GM08714 (cell line): ENCODE results near the gene ARL6IP1.
A peak's percentile ranks its signal among the peaks of the same experiment; 100 is the strongest.

Source experiments
- H3K4me3 ChIP-seq: fragments of 200-500 bp; sonication (Bioruptor generic); 2 replicates; pipeline ENCODE4 v1.5.1; 2014; ENCODE audit warnings: mild to moderate bottlenecking, low read length, inconsistent platforms
- ZNF274 ChIP-seq: IDR thresholded peaks from 2 replicates; pipeline ENCODE4 v1.6.1; 2012; ENCODE audit warnings: mild to moderate bottlenecking, low read depth, low read length

ARL6IP1 gene

DNA sequence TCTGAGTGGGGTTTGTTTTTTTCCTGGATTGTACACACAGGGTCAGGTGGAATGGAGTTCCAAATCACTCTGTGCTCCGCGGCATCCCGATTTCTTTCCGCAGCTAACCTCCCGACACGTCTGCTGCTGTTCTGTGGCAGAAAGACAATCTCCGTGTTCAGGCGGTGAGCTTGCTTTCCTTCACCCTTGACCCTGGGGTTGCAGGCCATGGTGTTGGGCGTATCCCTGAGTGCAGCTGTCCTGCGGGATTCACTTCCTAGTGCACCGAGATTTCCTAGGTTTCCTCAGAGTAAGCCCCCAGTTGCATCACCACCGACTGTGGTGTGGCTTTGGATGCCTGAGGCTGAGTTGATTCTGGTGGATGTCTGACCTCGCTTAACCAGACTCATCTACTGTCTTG, 7.8 kb upstream of the ARL6IP1 start:
- TF ChIP-seq ZNF274, result no peak
- no peak overlapping the region for H3K4me3 ChIP-seq

GRCh38 chr16:18805257-18805773, 4.0 kb upstream of the ARL6IP1 start:
- H3K4me3 ChIP-seq, result no peak overlapping the region
- no peak for TF ChIP-seq ZNF274

DNA sequence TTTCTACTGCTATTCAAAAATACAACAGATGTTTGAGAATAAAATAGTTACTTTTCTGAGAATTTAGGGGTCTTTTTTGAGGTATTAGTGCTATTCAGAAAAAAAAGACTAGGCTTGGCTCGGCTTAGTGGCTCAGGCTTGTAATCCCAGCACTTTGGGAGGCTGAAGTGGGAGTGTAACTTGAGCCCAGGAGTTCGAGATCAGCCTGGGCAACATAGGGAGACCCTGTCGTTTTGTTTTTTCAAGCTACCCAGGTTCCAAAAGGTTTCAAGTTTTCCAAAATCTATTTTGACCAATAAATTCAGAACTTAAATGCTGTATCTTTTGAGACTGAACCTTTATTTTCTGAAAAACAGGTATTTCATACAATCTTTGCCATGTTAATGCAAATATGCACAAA, 3.2 kb upstream of the ARL6IP1 start:
- no peak for TF ChIP-seq ZNF274
- H3K4me3 ChIP-seq, result no peak overlapping the region

DNA sequence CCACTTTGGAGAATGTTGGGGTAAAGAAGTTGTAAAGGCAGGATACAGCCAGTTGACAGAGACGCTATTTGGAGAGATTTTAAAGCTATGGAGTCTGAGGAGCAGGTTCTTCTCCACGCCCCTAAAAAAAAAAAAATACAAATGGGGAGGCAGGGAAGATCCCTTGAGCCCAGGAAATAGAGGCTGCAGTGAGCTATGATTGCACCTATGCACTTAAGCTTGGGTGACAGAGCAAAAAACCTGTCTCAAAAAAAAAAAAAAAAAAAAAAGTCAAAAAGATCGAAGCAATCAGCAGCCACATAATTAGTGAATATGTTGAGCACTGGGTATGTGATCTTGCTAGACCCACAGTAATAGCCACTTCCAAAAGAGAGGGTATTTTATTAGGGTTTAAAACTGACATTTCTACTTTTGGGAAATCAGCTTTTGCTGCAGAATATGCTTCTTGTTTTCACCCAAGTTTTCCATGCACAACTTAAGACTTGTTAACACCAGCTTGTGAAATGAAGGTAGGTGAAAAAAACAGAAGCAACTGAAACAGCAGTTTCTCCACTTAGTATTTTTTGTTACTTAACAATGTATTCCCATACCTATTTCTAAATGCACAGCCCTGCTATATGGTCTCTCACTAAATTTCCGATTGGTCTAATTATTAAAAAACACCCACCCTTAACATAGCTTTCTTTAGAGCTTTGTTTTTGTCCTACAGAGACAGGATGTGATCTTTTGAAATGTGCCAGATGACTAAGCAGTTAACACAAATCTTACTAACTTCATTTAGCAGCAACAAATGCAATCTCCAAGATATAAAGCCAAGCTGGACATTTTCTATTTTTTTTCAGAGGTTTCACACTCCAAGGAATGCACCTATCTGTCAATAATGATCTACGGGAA, 2.5 kb upstream of the ARL6IP1 start:
- no peak for TF ChIP-seq ZNF274
- H3K4me3 ChIP-seq, result no peak overlapping the region

GRCh38 chr16:18802767-18803343, 1.5 kb upstream of the ARL6IP1 start:
- no peak overlapping the region for H3K4me3 ChIP-seq
- TF ChIP-seq ZNF274, result no peak

DNA sequence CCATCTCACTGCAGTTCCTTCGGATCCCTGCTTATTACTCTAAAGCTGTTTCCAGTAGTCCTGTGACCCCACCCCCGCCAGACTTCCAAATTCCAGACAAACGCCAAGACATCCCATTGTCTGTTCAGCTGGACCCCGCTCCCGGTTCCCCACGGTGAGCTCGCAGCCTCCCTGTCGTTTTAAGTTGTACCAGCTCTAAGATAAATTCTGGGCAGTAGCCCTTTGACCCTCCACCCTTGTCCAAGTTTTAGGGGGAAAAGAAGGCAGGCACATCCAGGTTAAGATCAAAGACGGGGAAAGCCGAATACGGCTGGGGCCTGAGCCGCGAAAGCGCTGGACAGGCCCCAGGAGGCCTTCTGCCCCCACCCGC, 589 bp downstream of the ARL6IP1 start:
- peak overlapping the region; percentile 75 for H3K4me3 ChIP-seq
- no peak for TF ChIP-seq ZNF274

GRCh38 chr16:18800293-18800692, 1.1 kb downstream of the ARL6IP1 start:
- TF ChIP-seq ZNF274, result no peak
- peak overlapping the region; percentile 75 for H3K4me3 ChIP-seq

- peak overlapping the region; percentile 75 for H3K4me3 ChIP-seq
- no peak for TF ChIP-seq ZNF274
These were observed 1.8 kb downstream of the ARL6IP1 start for GRCh38 chr16:18799500-18799899.

DNA sequence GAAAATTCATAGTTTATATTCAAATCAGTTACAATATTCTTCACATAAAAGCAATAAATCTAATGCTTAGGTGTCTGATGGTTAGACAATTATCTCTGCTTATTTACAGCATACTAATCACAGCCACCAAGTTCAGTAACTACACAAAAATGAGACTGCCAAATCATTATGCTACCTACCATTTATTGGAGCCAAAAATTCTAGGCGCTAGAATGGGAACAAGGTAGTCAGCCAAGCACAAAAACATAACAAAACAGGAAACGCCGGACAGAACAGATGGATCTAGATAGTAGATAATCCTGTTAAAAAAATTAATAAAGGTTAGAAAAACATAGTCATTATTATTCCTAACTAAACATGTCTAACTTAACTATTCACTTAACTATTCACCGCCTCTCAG, 3.6 kb downstream of the ARL6IP1 start:
- TF ChIP-seq ZNF274, result no peak

GRCh38 chr16:18796377-18796776, 5.0 kb downstream of the ARL6IP1 start:
- no peak for TF ChIP-seq ZNF274

More for the DNA sequence above, 3.6 kb downstream of the ARL6IP1 start:
- no peak overlapping the region for H3K4me3 ChIP-seq

GRCh38 chr16:18792836-18793433, 8.4 kb downstream of the ARL6IP1 start:
- no peak for TF ChIP-seq ZNF274
- H3K4me3 ChIP-seq, result no peak overlapping the region

More at GRCh38 chr16:18796377-18796776, 5.0 kb downstream of the ARL6IP1 start:
- H3K4me3 ChIP-seq, result no peak overlapping the region

- peak within 1 kb of the TSS; percentile 100 for H3K4me3 ChIP-seq
- TF ChIP-seq ZNF274, result no peak
These were observed 11.3 kb downstream of the ARL6IP1 start, which contains the start of gene RPS15A for GRCh38 chr16:18789850-18790706. Gene RPS15A, minus strand, starts transcription at chr16:18790334. Its CDS starts 1,221 bp downstream, at chr16:18789113.

DNA sequence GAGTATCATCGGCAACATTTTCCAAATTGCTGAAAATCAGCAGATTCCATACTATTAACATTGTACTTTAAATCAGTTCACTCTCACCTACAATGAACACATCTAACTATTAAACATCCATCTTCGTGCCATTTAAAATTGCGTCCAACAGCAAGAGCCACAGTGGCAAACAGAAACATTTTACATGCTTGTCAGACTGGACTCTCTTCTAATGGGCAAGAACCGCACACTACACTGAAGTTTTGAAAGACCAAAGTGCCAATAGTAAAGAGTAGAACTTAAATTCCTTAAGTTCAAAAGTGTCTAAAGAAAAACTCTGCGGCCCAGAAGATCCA, 11.9 kb downstream of the ARL6IP1 start:
- no peak for TF ChIP-seq ZNF274

DNA sequence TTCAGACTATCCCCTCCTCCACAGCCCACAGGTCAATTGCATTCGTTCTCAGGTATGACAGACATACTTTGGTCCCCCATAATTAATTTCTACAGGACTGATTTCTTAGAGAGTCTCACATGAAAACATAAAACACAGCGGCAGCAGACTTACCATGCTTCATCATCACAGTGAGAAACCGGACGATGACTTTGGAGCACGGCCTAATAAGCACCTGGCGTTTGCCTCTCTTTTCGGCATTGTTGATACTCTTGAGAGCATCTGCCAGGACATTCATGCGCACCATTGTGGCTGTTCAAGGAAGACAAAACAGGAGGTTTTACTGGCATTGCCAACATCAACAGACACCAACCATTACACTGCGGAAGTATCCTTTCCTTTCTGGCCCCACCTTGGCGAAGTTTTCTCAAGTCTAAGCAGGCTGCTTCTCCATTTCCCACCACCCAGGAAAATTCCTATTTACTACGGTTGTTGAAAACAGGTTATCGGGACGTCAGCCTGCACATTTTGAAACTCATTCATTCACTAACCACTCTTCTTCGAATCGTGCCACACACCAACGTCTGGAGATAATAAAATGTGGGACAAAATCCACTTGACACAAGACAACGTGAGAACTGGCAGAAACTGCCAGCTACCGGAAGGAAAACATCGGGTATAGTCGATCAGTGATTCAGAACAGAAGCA, 12.4 kb downstream of the ARL6IP1 start:
- no peak for TF ChIP-seq ZNF274
- peak overlapping the region; percentile 100 for H3K4me3 ChIP-seq

More for the DNA sequence above, 11.9 kb downstream of the ARL6IP1 start:
- H3K4me3 ChIP-seq, result peak overlapping the region; percentile 100
